HG02840 (cell line): ENCODE data around the gene AGBL4.

Source experiments
- ATAC-seq: cut with Tn5 transposase; IDR thresholded peaks from one replicate; pipeline ENCODE4 v1.9.1; 2021; ENCODE audit warnings: mild to moderate bottlenecking, moderate library complexity, moderate number of reproducible peaks; ENCODE audit not compliant: unreplicated experiment, low FRiP score

The AGBL4 gene

DNA sequence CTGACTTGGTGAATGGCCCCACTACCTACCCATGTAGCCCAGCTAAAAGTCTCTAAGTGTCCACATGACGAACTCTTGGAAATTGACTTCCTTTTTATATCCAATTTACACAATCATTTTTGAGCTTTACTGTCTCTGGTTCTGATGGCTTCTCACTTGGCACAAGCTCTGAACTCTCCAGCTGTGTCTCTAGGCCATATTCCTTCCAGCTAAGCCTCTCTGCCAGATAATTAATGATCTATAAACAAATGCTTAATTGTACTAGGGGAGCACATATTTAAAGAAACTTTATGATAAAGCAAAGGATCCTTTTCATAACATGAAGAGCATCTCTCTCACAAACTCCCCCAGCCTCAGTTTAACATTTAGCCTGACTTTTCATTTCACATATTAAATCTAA is 1230.8 kb downstream of the AGBL4 start:
- ATAC-seq = no peak

DNA sequence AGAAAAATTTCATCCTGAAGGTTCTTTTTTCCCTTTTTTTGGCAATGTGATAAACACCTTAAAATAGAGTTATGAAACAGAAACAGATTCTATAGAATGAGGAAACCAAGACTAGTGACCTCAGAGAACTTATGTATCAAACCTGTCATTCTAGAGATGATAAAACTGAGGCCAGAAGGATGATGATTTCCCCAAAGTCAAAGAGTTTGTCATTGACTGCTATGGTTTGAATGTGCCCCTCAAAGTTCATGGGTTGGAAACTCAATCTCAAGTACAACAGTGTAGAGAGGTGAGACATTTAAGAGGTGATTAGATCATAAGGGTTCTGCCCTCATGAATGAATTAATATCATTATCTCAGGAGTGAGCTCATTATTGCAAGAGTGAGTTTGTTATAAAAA is 1233.4 kb downstream of the AGBL4 start:
- no peak for ATAC-seq

DNA sequence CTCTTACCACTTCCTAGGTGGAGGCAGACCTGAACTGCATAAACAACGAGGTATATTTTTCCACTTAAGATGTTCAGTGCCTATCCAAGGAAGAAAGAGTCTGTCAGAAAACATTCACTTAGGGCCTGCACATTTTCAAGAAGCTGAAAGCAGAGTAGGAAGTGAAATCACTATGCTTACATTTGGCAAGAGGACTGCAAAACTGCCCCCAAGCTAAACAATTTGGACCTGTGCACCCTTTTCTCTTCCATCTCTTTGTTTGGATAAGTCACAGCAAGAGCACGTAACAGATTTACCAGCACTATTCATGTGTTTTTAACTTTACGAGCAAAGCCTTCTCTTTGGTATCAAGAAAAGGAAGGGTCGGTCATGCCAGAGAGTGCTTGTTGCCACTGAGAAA is 1233.9 kb downstream of the AGBL4 start:
- no peak for ATAC-seq

DNA sequence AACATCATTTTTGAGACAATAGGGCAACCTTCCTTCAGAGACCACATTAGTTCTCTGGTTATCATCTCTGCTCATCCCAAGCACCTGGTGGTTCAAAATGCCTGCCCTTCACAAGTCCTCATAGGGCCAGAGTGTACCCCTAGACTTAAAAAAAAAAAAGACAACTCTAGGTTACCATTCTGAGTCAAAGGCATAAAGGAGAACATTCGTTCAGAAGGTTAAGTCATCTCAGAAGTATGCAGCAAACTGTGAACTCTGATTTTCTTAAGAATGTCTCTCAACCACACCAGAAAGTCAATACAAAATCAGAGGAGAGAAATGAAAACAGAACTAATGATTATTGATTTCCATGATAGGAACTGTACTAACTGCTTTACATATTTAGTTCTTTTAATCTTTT is 1237.9 kb downstream of the AGBL4 start:
- ATAC-seq = no peak

DNA sequence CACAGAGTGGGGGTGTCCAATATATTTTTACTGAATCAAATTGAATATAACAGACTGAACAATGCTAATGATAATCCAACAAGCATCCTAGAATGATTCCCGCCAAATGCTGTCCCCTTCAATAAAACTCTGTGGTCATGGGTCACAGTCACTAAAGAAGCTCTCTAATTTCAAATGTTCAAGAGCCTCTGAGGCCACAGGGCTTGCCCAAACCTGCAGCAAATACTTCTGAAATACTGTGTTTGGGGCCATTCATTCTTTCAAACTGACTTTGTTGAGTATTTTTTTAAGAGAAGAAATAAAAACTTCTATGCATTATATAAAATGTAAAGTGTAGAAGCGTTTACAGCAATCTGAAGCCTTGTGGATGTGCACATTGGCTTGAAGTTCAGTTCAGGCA is 1239.5 kb downstream of the AGBL4 start:
- no peak for ATAC-seq

DNA sequence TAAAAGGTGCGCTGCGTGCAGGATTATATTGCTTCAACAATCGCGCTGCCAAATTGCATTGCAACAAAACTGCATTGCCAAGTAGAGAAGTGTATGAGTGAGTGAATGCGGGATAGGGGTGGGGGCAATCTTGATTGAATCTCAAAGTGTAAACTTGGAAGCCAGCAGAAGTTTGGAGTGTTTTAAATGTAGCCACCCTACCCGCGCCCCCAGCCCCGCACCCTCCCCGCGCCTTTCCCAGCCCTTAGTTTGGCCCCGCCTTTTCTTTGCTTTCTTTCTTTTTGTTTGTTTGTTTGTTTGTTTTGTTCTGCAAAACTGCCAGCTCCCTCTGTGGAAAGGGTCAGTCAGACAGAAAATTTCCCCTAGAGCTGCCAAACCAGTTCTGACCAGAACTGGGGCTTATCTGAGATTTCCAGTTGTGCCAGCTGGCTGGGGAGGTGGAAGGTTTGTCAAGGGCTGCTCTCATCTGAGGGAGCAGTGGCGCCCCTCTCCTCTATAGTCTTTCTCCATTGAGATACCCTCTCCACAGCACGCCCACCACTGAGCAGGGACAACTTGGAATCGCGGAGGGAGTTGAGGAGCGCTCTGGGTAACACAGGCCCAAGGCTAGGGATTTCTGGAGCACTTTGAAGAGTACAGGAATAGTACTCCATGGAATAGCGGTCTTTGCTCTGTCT is 1246.4 kb downstream of the AGBL4 start:
- ATAC-seq = no peak

DNA sequence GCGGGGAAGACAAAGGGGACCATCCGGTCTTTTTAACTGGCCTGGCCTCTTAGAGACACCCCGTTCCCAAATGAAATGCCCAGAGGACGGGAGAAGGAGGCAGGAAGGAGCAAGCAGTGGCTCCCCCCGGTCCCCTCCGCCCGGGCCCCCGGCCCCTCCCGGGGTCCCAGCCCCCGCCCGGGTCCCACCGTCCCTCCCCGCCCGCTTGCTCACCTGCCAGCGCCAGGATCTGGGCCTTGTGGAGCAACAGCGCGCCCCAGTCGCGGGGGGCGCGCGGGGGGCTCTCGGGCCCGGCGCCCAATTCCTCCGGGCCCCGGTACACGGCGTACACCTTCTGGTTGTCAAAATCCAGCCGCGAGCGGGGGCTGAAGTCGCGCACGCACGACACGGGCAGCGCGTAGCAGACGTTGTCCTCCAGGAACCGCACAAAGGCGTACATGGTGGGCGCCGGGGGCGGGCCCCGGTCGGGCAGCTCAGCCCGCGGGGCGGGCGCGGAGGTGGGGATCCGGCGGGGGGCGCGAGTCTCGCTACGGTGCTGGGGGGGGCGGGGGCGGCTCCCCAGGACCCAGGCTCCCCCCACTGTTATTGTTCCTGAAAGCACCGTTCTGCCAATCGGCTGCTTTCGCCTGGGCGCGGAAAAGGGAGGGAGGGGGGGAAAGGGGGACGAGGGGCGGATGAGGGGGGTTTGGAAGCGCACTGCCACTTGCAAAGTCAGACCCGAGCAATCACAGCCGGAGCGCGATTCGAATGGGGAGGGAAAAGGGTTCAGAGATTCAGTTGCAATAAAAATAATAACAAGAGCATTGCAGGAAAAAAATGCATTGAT is 1247.1 kb downstream of the AGBL4 start, which contains the start of gene BEND5:
TSS of gene BEND5 (minus strand) at position 499 of the 826 bp plus-strand sequence. CDS start at position 439, 60 bp downstream.
- no peak for ATAC-seq

DNA sequence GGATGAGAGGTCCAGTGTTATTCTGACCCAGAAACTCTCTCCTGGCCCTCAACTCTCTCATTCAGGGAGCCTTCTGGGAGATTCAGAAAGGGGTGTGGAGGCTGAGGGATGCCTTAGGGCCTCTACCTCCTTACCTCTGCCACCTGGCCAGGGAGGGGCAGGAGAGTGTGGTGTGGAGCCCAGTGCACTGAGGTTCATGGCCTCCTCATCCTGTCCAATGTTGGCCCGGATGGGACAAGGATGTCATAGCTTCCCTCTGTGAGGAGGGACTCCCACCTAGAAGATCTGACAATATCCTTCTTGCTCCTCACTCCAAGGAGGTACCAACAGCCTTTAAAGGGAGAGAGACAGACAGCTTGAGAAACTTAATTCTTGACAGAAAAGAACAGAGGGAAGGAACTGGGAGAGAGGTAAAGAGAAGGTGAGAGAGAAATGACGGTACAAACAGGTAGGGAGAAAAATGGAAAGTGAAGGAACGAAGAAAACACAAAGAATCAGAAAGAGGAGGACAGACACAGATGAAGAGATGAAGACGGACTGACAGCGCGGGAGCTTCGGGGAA is 1247.8 kb downstream of the AGBL4 start:
- ATAC-seq = no peak

DNA sequence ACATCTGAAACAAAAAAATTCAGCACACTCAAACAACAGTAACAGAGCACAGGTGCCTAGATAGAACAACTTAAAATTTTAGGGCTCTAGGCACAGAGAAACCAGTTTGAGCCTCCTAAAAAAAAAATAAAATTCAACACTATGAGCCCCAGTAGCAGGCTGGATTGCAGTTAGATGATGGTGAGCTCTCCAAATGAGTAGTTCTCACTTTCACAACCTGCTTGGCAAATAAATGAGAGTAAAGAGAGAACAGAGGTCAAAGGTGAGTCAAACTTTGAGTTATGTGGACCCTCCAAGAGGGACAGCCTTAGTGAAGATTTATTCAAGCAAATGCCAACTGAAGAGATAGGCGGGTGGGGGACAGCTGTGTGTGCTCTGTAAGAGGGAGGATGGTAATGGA is 1250.6 kb downstream of the AGBL4 start:
- ATAC-seq = no peak

DNA sequence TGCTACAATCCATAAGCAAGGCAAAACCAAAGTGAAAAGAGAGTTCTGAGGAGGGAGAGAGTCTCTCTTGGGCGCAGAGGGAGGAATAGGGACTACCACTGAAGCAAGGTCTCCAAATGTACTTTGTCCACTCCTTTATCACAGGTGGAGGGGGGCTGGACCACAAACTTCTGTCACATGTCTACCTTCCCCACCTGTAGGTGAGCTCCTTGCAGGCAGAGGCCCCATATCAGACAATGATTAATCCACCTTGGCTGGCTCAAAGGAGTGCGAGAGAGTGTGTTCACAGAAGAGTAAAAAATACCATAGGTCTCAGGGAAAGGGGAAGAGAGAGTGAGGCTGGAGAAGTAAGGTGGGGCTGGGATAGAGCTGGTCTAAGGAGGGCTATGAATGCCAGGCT is 1251.5 kb downstream of the AGBL4 start:
- no peak for ATAC-seq

DNA sequence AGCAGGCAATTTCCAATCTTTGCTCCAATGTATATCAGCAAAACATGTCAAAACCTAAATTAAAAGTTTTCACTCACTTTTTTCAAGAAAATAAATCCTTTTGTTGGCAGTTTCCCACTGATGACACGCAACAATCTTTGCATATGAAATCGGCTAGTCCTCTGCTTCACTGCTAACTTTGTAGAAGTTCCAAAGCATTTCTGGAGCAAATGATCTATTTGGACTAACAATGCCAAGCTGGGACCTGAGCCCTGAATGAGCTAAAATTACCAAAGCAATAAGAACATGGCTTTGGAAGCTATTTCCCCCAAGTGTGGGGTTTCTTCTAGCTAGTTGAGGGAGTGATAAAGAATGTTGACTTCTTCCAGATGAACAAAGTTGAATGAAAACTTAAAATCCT is 1252.2 kb downstream of the AGBL4 start:
- no peak for ATAC-seq

DNA sequence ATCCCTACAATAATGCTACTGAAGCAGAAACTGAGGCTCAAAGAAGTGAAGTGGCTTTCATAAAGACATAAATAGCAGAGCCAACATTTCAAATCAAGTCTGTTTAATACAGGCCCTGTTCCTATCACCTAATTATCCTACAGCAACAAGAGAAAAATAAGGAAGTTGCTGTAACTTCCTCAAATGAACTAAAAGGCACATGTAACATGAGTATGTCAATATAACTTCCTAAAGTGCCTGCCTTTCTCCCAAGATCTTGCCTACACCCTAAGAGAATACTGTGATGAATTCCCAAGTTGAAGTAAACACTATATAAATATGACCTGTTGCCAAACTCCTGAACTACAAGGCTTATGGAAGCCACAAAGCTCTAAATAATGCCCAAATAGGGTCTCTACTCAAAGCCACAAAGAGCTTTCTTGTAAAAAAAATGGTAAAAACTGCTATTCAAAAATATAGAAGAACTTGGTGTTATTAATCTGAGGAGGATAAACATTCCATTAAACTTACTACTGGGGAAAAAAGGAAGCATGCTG is 1255.7 kb downstream of the AGBL4 start:
- no peak for ATAC-seq

DNA sequence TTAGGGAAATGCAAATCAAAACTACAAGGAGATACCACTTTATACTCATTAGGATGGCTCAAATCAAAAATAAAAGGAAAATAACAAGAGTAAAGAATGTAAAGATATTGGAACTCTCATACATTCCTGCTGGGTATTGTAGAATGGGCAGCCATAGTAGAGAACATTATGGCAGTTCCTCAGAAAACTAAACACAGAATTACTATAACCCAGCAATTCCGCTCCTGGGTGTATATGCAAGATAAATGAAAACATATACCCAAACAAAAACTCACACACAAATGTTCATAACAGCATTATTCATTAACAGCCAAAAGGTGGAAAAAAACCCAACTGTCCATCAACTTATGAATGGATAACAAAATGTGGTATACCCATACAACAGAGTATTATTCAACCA is 1258.4 kb downstream of the AGBL4 start:
- no peak for ATAC-seq

DNA sequence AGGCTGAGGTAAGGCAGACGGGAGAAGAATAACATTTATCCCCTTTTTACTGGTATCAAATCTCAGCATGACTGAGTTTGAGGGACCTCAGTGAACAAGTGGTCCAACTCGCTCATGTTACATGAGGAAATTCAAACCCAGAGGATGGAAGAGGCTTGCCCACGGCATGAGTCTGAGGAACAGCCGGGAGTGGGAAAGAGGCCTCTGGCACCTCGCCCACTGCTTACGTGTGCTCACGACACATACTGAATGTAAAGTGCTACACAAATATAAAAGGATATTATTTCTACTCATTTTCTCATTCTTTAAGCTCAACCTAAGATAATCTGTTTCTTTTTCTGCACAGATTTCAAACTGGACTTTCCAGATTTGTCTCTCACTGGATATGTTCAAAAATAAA is 1261.8 kb downstream of the AGBL4 start:
- no peak for ATAC-seq

DNA sequence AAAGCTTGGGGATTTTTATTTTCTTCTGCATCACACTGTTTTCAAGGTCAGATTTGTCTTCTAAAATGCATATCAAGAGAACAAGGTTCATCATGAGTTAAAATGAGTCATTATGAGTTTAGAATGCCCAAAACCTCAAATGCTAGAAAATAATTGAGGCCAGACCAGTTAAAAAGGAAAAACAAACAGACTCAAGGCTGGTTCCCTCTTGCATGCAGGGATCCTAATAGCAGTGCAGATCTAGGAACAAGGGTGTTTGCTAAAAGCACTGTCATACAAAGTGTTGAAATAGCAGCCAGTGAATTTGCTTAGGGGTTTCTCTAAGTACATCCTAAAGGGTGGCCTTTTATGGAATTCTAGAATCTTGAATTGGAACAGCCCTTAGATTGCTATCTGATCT is 1262.3 kb downstream of the AGBL4 start:
- no peak for ATAC-seq

DNA sequence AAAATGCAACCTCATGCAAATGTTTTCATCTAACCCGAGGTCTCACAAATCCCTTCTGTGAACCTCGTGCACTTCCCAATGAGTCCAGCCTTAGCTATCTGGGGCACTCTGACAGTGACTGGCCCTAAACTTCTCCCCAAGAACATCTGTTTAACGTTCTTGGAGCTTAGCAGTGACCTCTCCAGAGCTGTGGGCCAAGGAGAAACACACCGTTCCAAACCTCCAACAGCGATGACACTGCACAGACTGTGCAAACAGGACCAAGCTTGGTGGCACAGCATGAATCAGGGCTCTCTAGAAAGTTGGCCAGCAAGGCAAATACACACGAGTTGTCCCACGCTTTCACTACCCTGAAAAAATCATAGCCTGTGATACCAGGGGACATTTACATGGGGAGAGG is 1262.9 kb downstream of the AGBL4 start:
- ATAC-seq = no peak

DNA sequence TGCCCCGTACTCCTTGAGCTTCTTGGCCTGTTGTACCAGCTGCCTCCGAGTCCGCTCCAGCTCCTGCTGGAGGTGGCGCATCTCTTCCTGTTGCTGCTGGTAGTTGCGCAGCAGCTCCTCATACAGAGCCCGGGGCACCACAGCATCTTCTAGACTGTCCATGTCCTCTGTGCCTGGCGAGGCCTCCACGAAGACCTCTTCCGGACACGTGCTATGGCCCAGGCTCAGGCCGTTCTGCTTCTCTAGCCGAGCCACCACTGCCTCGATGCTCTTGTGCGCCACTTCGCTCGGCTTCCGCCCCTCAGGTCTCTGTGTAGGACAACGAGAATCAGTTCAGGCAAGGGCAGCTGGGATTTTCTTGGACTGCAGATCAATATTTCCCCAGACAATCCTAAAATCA is 1264.8 kb downstream of the AGBL4 start:
- ATAC-seq = no peak

DNA sequence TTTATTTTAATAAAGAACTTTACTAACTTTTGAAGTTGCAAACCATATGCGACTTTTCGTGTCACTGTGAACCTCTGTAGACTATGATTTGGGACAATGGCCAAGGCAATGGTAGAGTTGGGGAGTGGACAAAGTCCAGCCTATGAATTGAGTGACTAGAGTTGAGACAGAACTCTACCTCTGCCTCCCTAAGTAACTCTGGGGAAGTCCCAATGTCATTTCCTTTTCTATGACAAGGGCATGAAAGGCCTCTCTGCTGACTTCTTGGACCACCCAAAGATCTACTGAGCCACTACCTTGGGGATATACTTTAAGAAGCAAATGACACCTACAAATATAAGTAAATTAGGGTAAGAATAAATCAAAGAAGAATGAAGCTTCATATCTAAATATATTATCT is 1266.4 kb downstream of the AGBL4 start:
- no peak for ATAC-seq

DNA sequence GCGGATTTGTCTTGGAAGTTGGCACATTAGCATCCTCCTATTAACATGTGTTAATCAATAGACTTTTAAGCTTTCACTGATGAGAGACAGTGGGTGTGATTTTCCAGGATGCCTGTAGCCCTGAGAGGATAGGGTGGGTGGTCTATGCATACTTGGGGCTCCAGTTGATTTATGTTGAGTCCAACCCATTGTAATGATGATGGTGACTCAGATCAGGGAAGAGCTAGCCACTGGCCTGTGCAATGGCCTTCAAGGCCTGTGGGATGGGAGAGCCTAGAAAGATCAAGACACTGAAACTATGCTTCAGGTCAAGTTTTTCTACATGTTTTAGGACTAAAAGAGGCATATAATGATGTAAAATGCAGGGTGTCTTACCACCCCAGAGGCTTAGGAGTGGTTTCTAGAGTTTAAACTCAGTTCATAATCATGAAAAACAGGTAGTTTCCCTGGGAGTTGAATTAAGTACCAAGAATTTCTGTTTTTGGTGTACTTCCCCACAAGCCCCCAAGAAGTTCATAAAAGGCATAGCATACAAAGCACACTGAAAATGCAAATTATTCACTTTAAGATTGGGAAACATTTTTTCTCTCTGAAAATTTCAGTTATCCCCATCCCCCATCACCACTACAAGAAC is 1267.0 kb downstream of the AGBL4 start:
- no peak for ATAC-seq

DNA sequence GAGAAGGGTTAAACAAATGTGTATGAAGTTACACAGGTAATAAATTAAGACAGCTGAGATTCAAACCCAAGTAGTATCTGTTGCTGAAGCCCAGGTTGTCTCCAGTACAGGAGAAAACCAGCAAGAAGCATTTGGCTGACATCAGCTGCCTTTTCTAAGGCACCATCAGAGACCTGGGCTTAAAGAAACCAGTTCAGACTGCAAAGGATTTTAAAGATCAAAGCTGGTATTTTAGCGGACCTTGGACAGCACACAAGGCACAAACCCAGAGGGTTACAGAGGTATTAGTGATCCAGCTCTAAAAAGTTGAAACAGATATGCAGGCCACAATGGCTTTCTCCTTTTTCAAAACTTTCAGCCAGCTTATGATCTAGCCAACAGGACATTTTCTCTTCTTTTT is 1270.5 kb downstream of the AGBL4 start:
- ATAC-seq = no peak

DNA sequence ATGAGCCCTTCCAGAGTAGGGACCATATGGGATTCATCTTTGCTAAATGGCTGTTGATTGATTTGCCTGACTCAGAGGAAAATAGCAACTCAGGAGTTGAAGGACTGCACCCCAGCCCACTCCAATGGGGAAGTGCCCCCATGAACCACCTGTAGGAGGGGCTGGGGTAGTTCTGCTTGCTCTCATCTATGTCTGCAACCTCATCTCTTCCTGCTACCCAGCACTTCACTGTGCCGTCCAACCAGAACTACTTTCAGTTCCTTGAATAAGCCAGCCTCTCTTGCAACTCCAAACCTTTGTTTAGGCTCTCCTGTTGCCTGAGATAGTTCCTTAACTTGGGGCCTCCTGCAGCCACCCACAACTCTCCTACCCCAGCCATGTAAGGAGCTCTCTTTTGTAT is 1273.6 kb downstream of the AGBL4 start:
- ATAC-seq = peak; percentile 60
